Inferior parietal cortex (tissue), 1 donor: Measurements from ENCODE around the gene GPRIN2.
"Not testable (repeated sequence)": the region's sequence is repeated elsewhere in the genome, so short reads cannot be mapped to it uniquely, and the experiment has no call there.

Experiments
- DNase-seq: peaks from one replicate; pipeline ENCODE4 v3.0.0-alpha.2; 2016; ENCODE audit errors: extremely low spot score

The GPRIN2 gene

DNA sequence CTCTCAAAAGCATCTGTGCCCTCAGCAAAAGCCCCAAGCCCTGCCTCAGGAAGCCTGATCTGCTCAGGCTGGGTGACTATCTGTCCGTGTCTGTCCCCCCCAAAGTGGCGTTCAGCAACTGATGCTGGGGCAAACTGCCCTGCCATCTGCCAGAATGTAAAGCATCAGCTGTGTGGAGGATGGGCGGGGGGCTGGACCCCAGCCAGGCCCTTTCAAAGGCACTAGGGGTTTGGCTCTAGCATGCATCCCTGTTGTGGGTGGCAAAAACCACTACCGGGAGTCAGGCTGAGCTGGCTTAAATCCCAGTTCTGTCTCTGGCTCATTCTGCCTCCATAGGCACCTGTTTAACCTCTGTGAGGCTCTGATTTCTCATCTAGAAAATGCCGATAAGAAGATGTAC, 35.5 kb downstream of the GPRIN2 start:
- DNase-seq = no peak

DNA sequence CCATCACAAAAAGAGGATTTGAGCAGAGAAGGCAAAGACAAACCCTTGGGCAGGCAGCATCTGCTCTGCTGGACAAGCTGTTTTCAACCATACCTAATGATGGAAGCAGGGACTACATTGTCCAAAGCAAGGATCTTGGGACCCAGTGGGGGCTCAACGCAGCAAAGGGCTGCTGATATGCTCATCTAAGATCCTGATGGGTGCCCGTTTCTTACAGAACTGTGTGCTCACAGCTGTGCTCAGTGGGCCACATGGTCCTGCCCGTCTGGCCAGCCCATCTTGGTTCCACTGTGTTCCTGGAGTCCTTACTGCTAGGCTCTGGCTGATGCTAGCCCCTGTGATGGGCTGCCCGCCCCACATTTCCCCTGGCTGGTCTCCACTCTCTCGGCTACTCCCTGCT, 36.1 kb downstream of the GPRIN2 start:
- DNase-seq = no peak

DNA sequence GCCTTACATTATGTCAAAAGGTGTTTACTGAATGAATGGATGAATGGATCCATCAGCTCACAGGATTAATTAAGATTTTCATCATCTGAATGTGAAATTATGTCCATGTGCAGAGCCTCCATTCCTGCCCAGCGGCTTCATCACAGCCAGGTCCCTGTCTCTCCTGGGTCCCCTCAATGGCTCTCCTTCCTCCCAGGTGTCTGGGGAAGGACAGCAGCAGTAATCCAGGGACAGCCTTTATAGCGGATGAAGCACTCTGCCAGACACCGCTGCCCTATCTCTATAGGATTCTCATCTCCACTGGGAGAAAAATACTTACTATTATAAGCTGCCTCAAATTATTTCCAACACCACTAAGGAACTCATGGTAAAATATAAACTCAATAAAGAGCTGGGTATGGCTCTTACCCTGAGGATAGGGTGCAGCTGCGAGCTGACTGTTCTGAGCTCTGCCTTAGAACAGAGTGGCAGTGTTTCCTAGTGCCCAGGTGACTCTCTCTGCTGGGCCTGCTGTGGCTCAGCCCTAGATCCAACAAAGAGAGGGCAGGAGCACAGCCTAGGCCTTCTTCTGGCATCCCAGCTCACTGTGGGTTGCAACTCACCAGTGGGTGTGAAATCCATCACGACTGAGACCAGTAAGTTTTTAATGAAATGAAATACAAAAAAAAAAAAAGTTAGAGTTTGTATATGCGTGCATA, 38.3 kb downstream of the GPRIN2 start:
- no peak for DNase-seq

DNA sequence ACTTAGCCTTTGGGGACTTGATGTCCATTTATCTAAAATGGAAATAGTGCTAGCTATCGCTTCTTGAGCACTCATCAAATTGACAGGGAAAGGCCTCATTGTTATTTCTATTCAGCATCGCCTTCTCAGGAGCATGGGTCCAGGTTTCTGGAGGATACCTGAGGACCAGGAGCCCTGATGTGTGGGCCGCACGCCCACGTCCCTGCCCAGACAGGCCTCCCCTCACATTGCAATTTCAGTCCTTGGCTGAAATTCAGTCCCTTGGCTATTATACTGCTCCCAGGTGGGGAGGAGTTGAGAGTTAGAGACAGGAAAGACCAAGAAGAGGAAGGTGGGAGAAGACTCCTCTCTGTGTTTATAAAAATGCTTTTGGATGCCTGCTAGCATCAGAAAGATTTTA, 38.9 kb downstream of the GPRIN2 start:
- no peak for DNase-seq

- DNase-seq = no peak
These were observed 39.6 kb downstream of the GPRIN2 start for GRCh38 chr10:46516660-46517416.

DNA sequence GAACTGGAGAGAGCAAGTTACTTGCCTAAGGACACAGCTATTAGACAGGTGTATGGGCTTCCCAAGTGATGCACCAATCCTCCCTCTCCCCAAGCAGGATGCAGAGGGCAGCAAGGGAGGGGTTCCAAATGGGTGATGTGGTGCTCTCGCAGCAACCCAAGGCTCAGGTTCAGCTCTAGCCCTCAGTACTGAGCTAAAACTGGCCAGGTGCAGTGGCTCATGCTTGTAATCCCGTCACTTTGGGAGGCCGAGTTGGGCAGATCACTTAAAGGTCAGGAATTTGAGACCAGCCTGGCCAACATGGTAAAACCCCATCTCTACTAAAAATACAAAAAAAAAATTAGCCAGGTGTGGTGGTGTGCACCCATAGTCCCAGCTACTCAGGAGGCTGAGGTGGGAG, 40.7 kb downstream of the GPRIN2 start:
- no peak for DNase-seq

GRCh38 chr10:46515366-46515765, 41.1 kb downstream of the GPRIN2 start:
- DNase-seq = no peak

- no peak for DNase-seq
These were observed 41.6 kb downstream of the GPRIN2 start for GRCh38 chr10:46514899-46515298.

DNA sequence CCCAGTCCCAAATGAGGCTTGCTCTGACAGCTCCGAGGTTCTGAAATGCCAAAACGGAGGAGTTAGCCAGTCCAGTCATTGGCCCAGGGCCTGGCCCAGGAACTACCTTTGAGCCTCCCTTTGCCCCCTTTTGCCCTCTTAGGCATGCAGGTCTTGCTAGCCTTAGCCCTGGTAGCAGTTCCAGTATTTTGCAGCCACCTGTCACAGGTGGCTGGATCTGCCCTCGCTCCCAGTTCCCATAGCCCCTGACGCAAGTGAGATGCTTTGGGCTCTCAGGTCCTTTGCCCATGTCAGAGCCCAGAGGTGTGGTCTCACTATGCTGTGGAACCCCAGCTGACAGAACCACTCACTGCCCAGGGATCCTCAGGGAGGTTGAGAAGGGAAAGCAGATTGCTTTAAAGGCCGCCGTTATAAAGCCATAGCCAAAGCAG, 42.0 kb downstream of the GPRIN2 start:
- no peak for DNase-seq

DNA sequence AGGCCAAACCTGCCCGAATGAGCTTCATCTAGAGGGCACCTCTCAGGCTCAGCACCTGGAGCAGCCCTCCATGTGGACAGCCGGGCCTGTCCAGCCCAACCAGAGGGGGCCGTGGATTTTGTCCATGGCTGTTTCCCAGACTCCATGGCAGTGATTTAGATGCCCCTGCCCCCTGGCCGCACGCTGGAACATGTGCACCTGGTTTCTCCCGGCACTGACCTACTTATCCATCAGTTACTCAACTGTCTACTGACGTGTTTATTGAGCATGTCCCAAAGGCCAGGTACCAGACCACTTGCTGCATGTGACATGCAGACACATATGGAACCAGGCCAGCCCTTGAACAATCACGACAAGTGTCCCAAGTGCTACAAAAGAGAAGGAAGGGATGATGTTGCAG, 43.1 kb downstream of the GPRIN2 start:
- not testable (repeated sequence) for DNase-seq

- DNase-seq = not testable (repeated sequence)
These were observed 43.7 kb downstream of the GPRIN2 start for GRCh38 chr10:46512725-46513124.

DNA sequence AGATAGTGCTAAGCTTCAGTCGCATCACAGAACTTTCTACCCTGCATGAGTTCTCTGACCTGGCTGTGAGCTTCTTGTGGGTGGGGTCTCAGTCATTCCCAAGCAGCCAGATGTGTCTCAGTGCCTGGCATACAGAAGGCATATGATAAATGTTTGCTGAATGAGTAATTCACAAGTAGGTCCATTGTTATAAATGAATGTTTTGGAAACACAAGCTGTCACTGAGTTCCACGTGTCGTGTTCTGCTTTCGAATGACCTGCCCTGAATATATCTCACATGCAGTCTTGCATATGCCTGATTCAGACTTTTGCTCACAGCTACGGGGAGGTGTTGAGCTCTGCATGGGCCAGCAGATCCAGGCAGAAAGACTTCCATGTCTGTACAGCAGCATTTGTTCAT, 44.5 kb downstream of the GPRIN2 start:
- DNase-seq = not testable (repeated sequence)
